ENCODE data around the gene LHX4. TPM values are rescaled to one million over a fixed set of nuclear protein-coding genes. Genes with fewer than 3 reads are reported as not detected.

LHX4 gene
- total and polyA plus RNA-seq, 2 of the 8 experiments (the other 6 are each of a cell fraction or from before 2014, with no cell fraction given), result 0.85 to 4.9 TPM

- Histone ChIP-seq H2BK20ac (ENCODE audit: low read length) (no peak overlapping the region), H4K20me1 (replicated peaks in 1 of 2; ENCODE audit: control insufficient read depth in 1 of 2, insufficient read depth in 2 of 2, low read length in 2 of 2) (no peaks in the 10 kb centered on the region), H2BK15ac (ENCODE audit: low read length) (no peak overlapping the region), H3K9me3 (ENCODE audit: insufficient read depth in 2 of 2, low read depth in 1 of 2, low read length in 1 of 2) (peaks cover 4 to 10% of the 10 kb centered on the region in 2 experiments; a peak in 3 of 4 replicates), H3K4ac (replicated peaks; ENCODE audit: insufficient read length, low read depth, low read length) (no peak overlapping the region), H3K4me3 (ENCODE audit: extremely low read depth in 1 of 4, insufficient read depth in 2 of 4, low read depth in 3 of 4, low read length in 4 of 4) (no peak overlapping the region), H4K91ac (replicated peaks; ENCODE audit: insufficient read length, low read length) (no peak overlapping the region), H3K27me3 (replicated peaks in 1 of 4; ENCODE audit: control insufficient read depth in 3 of 4, extremely low read depth in 1 of 4, insufficient read depth in 3 of 4, low read length in 3 of 4) (no peaks in the 10 kb centered on the region), H3K4me1 (replicated peaks in 1 of 4; ENCODE audit: control insufficient read depth in 3 of 4, insufficient read depth in 4 of 4, low read length in 3 of 4) (peaks cover 0 to 9% (median 6%) of the 10 kb centered on the region in 4 experiments; a peak in 6 of 7 replicates), H3K14ac (ENCODE audit: insufficient read length) (no peak overlapping the region), H2AFZ (ENCODE audit: low read length) (no peak overlapping the region), H4K8ac (ENCODE audit: extremely low read depth, insufficient read depth, low read length) (no peak overlapping the region), H4K5ac (ENCODE audit: insufficient read length, low read depth, low read length) (no peak overlapping the region), H3K79me1 (ENCODE audit: low read depth, low read length) (no peaks in the 10 kb centered on the region), H3K36me3 (ENCODE audit: control insufficient read depth in 2 of 4, insufficient read depth in 4 of 4, low read length in 3 of 4) (peaks cover 0 to 15% (median 2%) of the 10 kb centered on the region in 4 experiments; a peak in 4 of 8 replicates), H3K9ac (replicated peaks in 1 of 4; ENCODE audit: extremely low read depth in 1 of 4, low read depth in 3 of 4, low read length in 3 of 4) (no peak overlapping the region), H3K23me2 (ENCODE audit: low read depth, low read length) (no peaks in the 10 kb centered on the region), H3K56ac (replicated peaks; ENCODE audit: insufficient read length, low read depth, low read length) (no peak overlapping the region), H2BK5ac (ENCODE audit: low read depth, low read length) (no peak overlapping the region), H3K23ac (ENCODE audit: insufficient read length) (no peak overlapping the region), H3K18ac (ENCODE audit: extremely low read depth, low read length) (no peak overlapping the region), H3K4me2 (ENCODE audit: insufficient read depth in 1 of 2, low read depth in 2 of 2, low read length in 2 of 2) (no peak overlapping the region), H3K79me2 (ENCODE audit: control insufficient read depth in 1 of 2, insufficient read depth in 2 of 2, low read length in 2 of 2) (no peaks in the 10 kb centered on the region), H2AK5ac (ENCODE audit: low read depth, low read length) (no peak overlapping the region), H2BK120ac (replicated peaks; ENCODE audit: low read depth, low read length) (no peak overlapping the region), H2BK12ac (ENCODE audit: low read depth, low read length) (no peak overlapping the region), H3K27ac (ENCODE audit: low read depth, low read length) (no peak overlapping the region)
- 100% methylated on average over 1 of the region's 1 CpG; no CpG with 5 or more reads in 1 of the 2 experiments for WGBS, 2 experiments (ENCODE audit: extremely low coverage in 1 of 2, insufficient coverage in 1 of 2, insufficient read length in 1 of 2, insufficient replicate concordance in 2 of 2, low coverage in 1 of 2, low lambda C conversion rate in 2 of 2, missing lambda C conversion rate in 1 of 2)
- ChIA-PET POLR2A (ENCODE audit: partially characterized antibody) (no interaction called here), CTCF (ENCODE audit: partially characterized antibody) (interaction anchor here (0.6 to 9.2 kb wide), 4 partner anchors 9 to 159 kb away, joined by 4 to 77 read pairs (median 5); no protein-coding TSS in a partner anchor)
- DNase-seq (ENCODE audit: low read depth in 1 of 2, low spot score in 2 of 2), result no peak
- no peak for FAIRE-seq
- TF ChIP-seq CTBP2 (IDR thresholded peaks at IDR 0.05; ENCODE audit: borderline replicate concordance, insufficient read depth, insufficient read length, low read length) (no peak), SIN3A (conservative IDR thresholded peaks at IDR 0.05 in 1 of 2, IDR thresholded peaks at IDR 0.05 in 1 of 2; ENCODE audit: low read depth in 1 of 2, low read length in 2 of 2) (no peak), GABPA (IDR thresholded peaks at IDR 0.05; ENCODE audit: borderline replicate concordance, insufficient read depth, low read length) (no peak), SRF (IDR thresholded peaks at IDR 0.05; ENCODE audit: low read depth, low read length) (no peak), SUZ12 (IDR thresholded peaks at IDR 0.05; ENCODE audit: low read length) (no peak), JUND (IDR thresholded peaks at IDR 0.05; ENCODE audit: low read length) (no peak), SP2 (IDR thresholded peaks at IDR 0.05; ENCODE audit: low read length) (no peak), BACH1 (IDR thresholded peaks at IDR 0.05; ENCODE audit: low read length) (no peak), PHF8 (conservative IDR thresholded peaks at IDR 0.05; ENCODE audit: low read depth, low read length) (no peak), POLR2AphosphoS5 (IDR thresholded peaks at IDR 0.05; ENCODE audit: low read depth, low read length) (no peak), CEBPB (IDR thresholded peaks at IDR 0.05; ENCODE audit: low read depth, low read length) (no peak), RNF2 (IDR thresholded peaks at IDR 0.05; ENCODE audit: borderline replicate concordance, low read depth, low read length, missing control alignments, poor library complexity, severe bottlenecking) (no peak), CBX8 (IDR thresholded peaks at IDR 0.05; ENCODE audit: borderline replicate concordance, low read depth, low read length) (no peak), RBBP5 (IDR thresholded peaks at IDR 0.05; ENCODE audit: borderline replicate concordance, low read depth, low read length) (no peak)
These were observed 49.6 kb downstream of the LHX4 start for GRCh38 chr1:180279651-180280050.

Data from H1 (cell line).